NK-92 (cell line): ENCODE measurements around the gene ZNF593.

Source experiments
- DNase-seq: peaks from one replicate; lab custom pipeline; 2025; ENCODE audit not compliant: unreplicated experiment; lab: John Stamatoyannopoulos, UW

ZNF593 gene

GRCh38 chr1:26200413-26200812 is 30.7 kb downstream of the ZNF593 start:
- no peak for DNase-seq

DNA sequence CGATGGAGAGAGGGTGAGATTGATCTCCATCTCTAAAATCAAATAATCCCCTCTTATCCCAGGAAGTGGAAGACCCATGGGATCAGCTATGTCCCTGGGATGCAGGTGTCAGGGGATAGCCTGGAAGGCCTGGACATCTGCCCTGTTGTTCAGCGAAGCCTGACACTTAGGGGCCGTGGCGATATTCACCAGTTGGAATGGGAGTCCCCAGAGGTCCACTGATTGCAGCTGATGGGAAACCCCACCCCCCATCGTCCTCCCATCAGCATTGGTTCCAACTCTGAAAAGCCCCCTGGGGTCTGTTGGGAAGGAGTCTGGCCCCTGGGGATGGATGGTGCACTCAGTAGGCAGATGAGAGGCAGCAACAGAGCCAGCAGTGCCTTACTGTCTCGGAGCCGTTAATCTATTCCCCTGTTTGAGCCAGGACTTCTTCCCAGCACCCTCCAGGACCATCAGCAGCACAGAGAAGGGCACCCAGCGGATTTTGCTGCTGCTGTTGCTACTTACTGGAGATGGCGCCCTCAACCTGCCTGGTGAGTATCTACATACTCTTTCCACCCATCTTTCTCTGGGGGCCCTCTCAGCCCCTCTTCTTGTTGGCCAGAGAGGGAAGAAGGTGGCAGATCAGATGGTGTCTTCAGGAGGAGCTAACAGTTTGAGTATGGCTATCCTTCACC is 34.1 kb downstream of the ZNF593 start:
- DNase-seq, result no peak

- no peak for DNase-seq
These were observed 40.6 kb downstream of the ZNF593 start for GRCh38 chr1:26210147-26210870.

DNA sequence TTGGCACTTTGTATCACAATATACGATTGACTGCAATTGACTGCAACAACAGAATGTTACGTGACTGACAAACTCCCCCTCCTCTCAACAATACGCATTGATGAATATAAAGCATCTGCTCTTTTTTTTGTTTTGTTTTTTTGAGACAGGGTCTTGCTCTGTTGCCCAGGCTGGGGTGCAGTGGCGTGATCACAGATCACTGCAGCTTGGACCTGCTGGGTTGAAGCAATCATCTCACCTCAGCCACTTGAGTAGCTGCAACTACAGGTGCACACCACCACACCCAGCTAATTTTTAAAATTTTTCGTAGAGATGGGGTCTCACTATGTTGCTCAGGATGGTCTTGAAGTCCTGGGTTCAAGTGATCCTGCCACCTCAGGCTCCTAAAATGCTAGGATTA is 43.0 kb downstream of the ZNF593 start:
- no peak for DNase-seq

DNA sequence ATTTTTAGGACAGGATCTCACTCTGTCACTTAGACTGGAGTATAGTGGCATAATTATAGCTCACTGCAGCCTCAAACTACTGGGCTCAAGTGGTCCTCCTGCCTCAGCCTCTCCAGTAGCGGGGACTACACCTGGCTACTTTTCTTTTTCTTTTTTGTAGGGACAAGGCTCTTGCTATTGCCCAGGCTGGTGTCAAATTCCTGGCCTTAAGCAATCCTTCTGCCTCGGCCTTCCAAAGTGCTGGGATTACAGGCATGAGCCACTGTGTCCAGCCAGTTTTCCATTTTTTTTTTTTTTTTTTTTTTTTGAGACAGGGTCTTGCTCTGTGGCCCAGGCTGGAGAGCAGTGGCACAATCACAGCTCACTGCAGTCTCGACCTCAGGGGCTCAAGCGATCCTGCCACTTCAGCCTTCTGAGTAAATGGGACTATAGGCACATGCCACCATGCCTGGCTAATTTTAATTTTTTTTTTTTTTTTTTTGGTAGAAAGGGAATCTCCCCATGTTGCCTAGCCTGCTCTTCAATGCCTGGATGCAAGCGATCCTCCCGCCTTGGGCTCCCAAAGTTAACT is 43.7 kb downstream of the ZNF593 start:
- DNase-seq, result no peak

- no peak for DNase-seq
These were observed 45.5 kb downstream of the ZNF593 start for GRCh38 chr1:26215246-26215645.

DNA sequence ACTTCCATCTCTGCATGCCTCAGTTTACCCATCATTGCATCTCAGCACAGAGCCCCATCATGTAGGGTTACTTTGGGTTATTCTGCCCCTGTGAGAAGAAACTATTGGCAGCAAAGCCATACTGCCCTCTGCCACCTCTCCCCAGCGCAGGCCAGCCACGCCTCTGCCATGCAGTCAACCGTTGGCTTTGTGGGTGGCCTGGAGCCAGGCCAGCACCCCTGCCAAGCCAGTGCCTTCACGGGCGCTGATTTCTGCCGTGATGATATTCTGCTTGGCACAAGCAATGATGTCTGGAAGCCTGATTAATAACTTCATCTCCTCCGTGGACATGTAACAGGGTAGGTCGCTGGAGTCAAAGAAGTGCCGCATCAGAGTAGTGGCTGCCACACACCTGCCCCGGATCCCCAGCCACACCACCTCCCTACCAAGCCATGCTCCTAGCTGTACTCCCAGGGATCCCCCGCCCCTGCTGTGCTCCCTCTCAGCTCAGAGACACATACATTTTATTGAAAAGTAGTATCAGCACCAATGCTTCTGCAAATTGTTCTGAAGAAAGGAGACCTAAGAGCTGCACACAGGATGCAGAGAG is 49.3 kb downstream of the ZNF593 start:
- DNase-seq, result no peak
